DOHH2 (cell line): ENCODE measurements around the gene CADPS2.

Experiments
- H3F3A ChIP-seq: fragments of 200-600 bp; sonication (generic), shearing (Covaris generic); 2 replicates; pipeline ENCODE4 v1.6.0; 2016; ENCODE audit warnings: antibody characterized with exemption, mild to moderate bottlenecking; ENCODE audit not compliant: control insufficient read depth, insufficient read depth
- H3K27ac ChIP-seq: fragments of 200-600 bp; sonication (generic); 2 replicates; pipeline ENCODE4 v1.5.1; 2014; ENCODE audit warnings: low read depth, mild to moderate bottlenecking, low read length, moderate library complexity
- H3K27me3 ChIP-seq: fragments of 200-600 bp; sonication (generic); 2 replicates; pipeline ENCODE4 v1.6.1; 2014; ENCODE audit warnings: mild to moderate bottlenecking, low read length, mixed read lengths; ENCODE audit not compliant: control insufficient read depth
- H3K36me3 ChIP-seq: fragments of 200-600 bp; sonication (generic); 2 replicates; pipeline ENCODE4 v1.6.1; 2014; ENCODE audit warnings: mild to moderate bottlenecking, low read length, moderate library complexity, mixed read lengths; ENCODE audit not compliant: control insufficient read depth
- H3K4me1 ChIP-seq: fragments of 200-600 bp; sonication (generic); 2 replicates; pipeline ENCODE4 v1.6.1; 2014; ENCODE audit warnings: mild to moderate bottlenecking, low read length, mixed read lengths; ENCODE audit not compliant: control insufficient read depth
- H3K4me2 ChIP-seq: fragments of 200-600 bp; sonication (generic); 2 replicates; pipeline ENCODE4 v1.6.0; 2014; ENCODE audit warnings: mild to moderate bottlenecking, low read length, moderate library complexity
- H3K4me3 ChIP-seq: fragments of 200-600 bp; sonication (generic); 2 replicates; pipeline ENCODE4 v1.5.1; 2014; ENCODE audit warnings: mild to moderate bottlenecking, low read length, mixed read lengths
- H3K79me2 ChIP-seq: fragments of 200-600 bp; sonication (generic); 2 replicates; pipeline ENCODE4 v1.6.1; 2014; ENCODE audit warnings: mild to moderate bottlenecking, low read length, mixed read lengths; ENCODE audit not compliant: control insufficient read depth
- H3K9me2 ChIP-seq: fragments of 200-600 bp; sonication (generic); replicated peaks from 2 replicates; pipeline ENCODE4 v1.6.1; 2014; ENCODE audit warnings: mild to moderate bottlenecking, low read length, mixed read lengths; ENCODE audit not compliant: control insufficient read depth
- H3K9me3 ChIP-seq: fragments of 200-600 bp; sonication (generic); 2 replicates; pipeline ENCODE4 v1.6.1; 2014; ENCODE audit warnings: antibody characterized with exemption, low read length, mixed read lengths; ENCODE audit not compliant: control insufficient read depth, insufficient read depth
- H4K20me1 ChIP-seq: fragments of 200-600 bp; sonication (generic); 2 replicates; pipeline ENCODE4 v1.6.0; 2014; ENCODE audit warnings: low read depth, mild to moderate bottlenecking, antibody characterized with exemption, low read length, moderate library complexity; ENCODE audit not compliant: control insufficient read depth, insufficient read depth
- CTCF ChIP-seq: fragments of 200-600 bp; sonication (generic); IDR thresholded peaks from one replicate; pipeline ENCODE4 v1.5.1; 2014; ENCODE audit warnings: antibody characterized with exemption, mild to moderate bottlenecking, low read depth, low read length; ENCODE audit not compliant: poor library complexity, severe bottlenecking
- EZH2phosphoT487 ChIP-seq: fragments of 200-600 bp; sonication (generic); IDR thresholded peaks from 2 replicates; pipeline ENCODE4 v1.6.1; 2017; ENCODE audit warnings: borderline replicate concordance, mild to moderate bottlenecking, antibody characterized with exemption, low read length, moderate library complexity, mixed read lengths

The CADPS2 gene

GRCh38 chr7:122438006-122438405 lies 448.3 kb downstream of the CADPS2 start:
- TF ChIP-seq EZH2phosphoT487 (no peak), CTCF (no peak)
- no peaks in the 10 kb centered on the region for H3K4me1 ChIP-seq
- no peak overlapping the region for H3K27ac ChIP-seq
- no peak overlapping the region for H3K4me3 ChIP-seq
- H3K9me3 ChIP-seq = no peaks in the 10 kb centered on the region
- H3K9me2 ChIP-seq = no peaks in the 10 kb centered on the region
- no peaks in the 10 kb centered on the region for H3K36me3 ChIP-seq
- H3F3A ChIP-seq = no peaks in the 10 kb centered on the region
- no peaks in the 10 kb centered on the region for H4K20me1 ChIP-seq
- H3K79me2 ChIP-seq = no peaks in the 10 kb centered on the region
- H3K4me2 ChIP-seq = no peak overlapping the region
- no peaks in the 10 kb centered on the region for H3K27me3 ChIP-seq

GRCh38 chr7:122433765-122434164 lies 452.5 kb downstream of the CADPS2 start:
- no peak overlapping the region for H3K4me2 ChIP-seq
- H3K27me3 ChIP-seq = no peaks in the 10 kb centered on the region
- TF ChIP-seq EZH2phosphoT487 (no peak), CTCF (no peak)
- H3K4me1 ChIP-seq = no peaks in the 10 kb centered on the region
- no peaks in the 10 kb centered on the region for H3K9me3 ChIP-seq
- no peaks in the 10 kb centered on the region for H3K9me2 ChIP-seq
- no peak overlapping the region for H3K4me3 ChIP-seq
- no peaks in the 10 kb centered on the region for H3K36me3 ChIP-seq
- no peak overlapping the region for H3K27ac ChIP-seq
- H3F3A ChIP-seq = no peaks in the 10 kb centered on the region
- H4K20me1 ChIP-seq = no peaks in the 10 kb centered on the region
- H3K79me2 ChIP-seq = no peaks in the 10 kb centered on the region

- no peak overlapping the region for H3K27ac ChIP-seq
- no peak overlapping the region for H3K4me2 ChIP-seq
- no peaks in the 10 kb centered on the region for H3K9me2 ChIP-seq
- no peaks in the 10 kb centered on the region for H3K27me3 ChIP-seq
- H3F3A ChIP-seq = no peaks in the 10 kb centered on the region
- TF ChIP-seq CTCF (no peak), EZH2phosphoT487 (no peak)
- no peaks in the 10 kb centered on the region for H3K4me1 ChIP-seq
- H3K4me3 ChIP-seq = no peak overlapping the region
- no peaks in the 10 kb centered on the region for H3K9me3 ChIP-seq
- no peaks in the 10 kb centered on the region for H3K79me2 ChIP-seq
- no peaks in the 10 kb centered on the region for H4K20me1 ChIP-seq
- no peaks in the 10 kb centered on the region for H3K36me3 ChIP-seq
Observed at GRCh38 chr7:122430710-122431109, 455.6 kb downstream of the CADPS2 start.

- no peaks in the 10 kb centered on the region for H3F3A ChIP-seq
- H3K9me2 ChIP-seq = no peaks in the 10 kb centered on the region
- no peaks in the 10 kb centered on the region for H4K20me1 ChIP-seq
- H3K4me3 ChIP-seq = no peak overlapping the region
- no peaks in the 10 kb centered on the region for H3K79me2 ChIP-seq
- no peak overlapping the region for H3K27ac ChIP-seq
- H3K27me3 ChIP-seq = no peaks in the 10 kb centered on the region
- H3K9me3 ChIP-seq = no peaks in the 10 kb centered on the region
- H3K36me3 ChIP-seq = no peaks in the 10 kb centered on the region
- no peak overlapping the region for H3K4me2 ChIP-seq
- TF ChIP-seq CTCF = no peak
- no peak for TF ChIP-seq EZH2phosphoT487
- H3K4me1 ChIP-seq = no peaks in the 10 kb centered on the region
Observed at GRCh38 chr7:122429926-122430325, 456.3 kb downstream of the CADPS2 start.
